Astrocyte (in vitro differentiated cells and primary cell): ENCODE results near the gene REPIN1. TPM values are rescaled to one million over a fixed set of nuclear protein-coding genes. Genes with fewer than 3 reads are reported as not detected.

Experiments
- DNase-seq: peaks from one replicate; pipeline ENCODE4 v3.0.0-alpha.2; 2010; ENCODE audit warnings: low read depth
- FAIRE-seq: peaks from 2 replicates; lab custom pipeline; 2011; peaks lifted over from hg19 to GRCh38; lab: Jason Lieb, UNC
- H2AFZ ChIP-seq: 2 replicates; pipeline ENCODE4 v1.6.0; 2012; ENCODE audit warnings: low read depth, low read length, inconsistent platforms
- H3K27ac ChIP-seq: 2 replicates; pipeline ENCODE4 v1.5.1; 2011; ENCODE audit warnings: low read depth, low read length, inconsistent platforms
- H3K27me3 ChIP-seq: 2 replicates; pipeline ENCODE4 v1.6.0; 2011; ENCODE audit warnings: low read length, inconsistent platforms; ENCODE audit not compliant: insufficient read depth
- H3K36me3 ChIP-seq: 2 replicates; pipeline ENCODE4 v1.5.1; 2011; ENCODE audit warnings: low read length, inconsistent platforms; ENCODE audit not compliant: insufficient read depth
- H3K4me1 ChIP-seq: 2 replicates; pipeline ENCODE4 v1.5.1; 2011; ENCODE audit warnings: low read length, inconsistent platforms; ENCODE audit not compliant: insufficient read depth
- H3K4me2 ChIP-seq: 2 replicates; pipeline ENCODE4 v1.6.0; 2012; ENCODE audit warnings: low read length, inconsistent platforms
- H3K4me3 ChIP-seq: 2 replicates; pipeline ENCODE4 v1.5.1; 2011; ENCODE audit warnings: low read depth, mild to moderate bottlenecking, low read length, inconsistent platforms; ENCODE audit not compliant: insufficient read depth
- H3K79me2 ChIP-seq: 2 replicates; pipeline ENCODE4 v1.6.0; 2012; ENCODE audit warnings: mild to moderate bottlenecking, low read length, inconsistent platforms; ENCODE audit not compliant: insufficient read depth
- H3K9ac ChIP-seq: 2 replicates; pipeline ENCODE4 v1.6.0; 2012; ENCODE audit warnings: mild to moderate bottlenecking, low read length, inconsistent platforms
- H3K9me3 ChIP-seq: 2 replicates; pipeline ENCODE4 v1.5.1; 2012; ENCODE audit warnings: low read depth, mild to moderate bottlenecking, low read length, inconsistent platforms; ENCODE audit not compliant: insufficient read depth
- H4K20me1 ChIP-seq: 2 replicates; pipeline ENCODE4 v1.6.0; 2012; ENCODE audit warnings: low read length, inconsistent platforms; ENCODE audit not compliant: insufficient read depth
- H3K27ac Mint-ChIP-seq: one replicate; pipeline ENCODE4 v1.8.0; 2021; ENCODE audit warnings: mild to moderate bottlenecking, mixed read lengths; ENCODE audit not compliant: unreplicated experiment
- H3K27me3 Mint-ChIP-seq: one replicate; pipeline ENCODE4 v1.8.0; 2021; ENCODE audit warnings: low read depth, mixed read lengths; ENCODE audit not compliant: unreplicated experiment
- H3K36me3 Mint-ChIP-seq: one replicate; pipeline ENCODE4 v1.8.0; 2021; ENCODE audit warnings: low read depth, mixed read lengths; ENCODE audit not compliant: unreplicated experiment
- H3K4me1 Mint-ChIP-seq: one replicate; pipeline ENCODE4 v1.8.0; 2021; ENCODE audit warnings: low read depth, mixed read lengths; ENCODE audit not compliant: unreplicated experiment
- H3K4me3 Mint-ChIP-seq: one replicate; pipeline ENCODE4 v1.8.0; 2021; ENCODE audit warnings: mild to moderate bottlenecking, moderate library complexity, mixed read lengths; ENCODE audit not compliant: unreplicated experiment
- H3K9me3 Mint-ChIP-seq: one replicate; pipeline ENCODE4 v1.8.0; 2021; ENCODE audit warnings: mild to moderate bottlenecking, mixed read lengths; ENCODE audit not compliant: unreplicated experiment
- EZH2 ChIP-seq: IDR thresholded peaks from 2 replicates; pipeline ENCODE4 v1.6.1; 2012; ENCODE audit warnings: mild to moderate bottlenecking, low read length, inconsistent platforms; ENCODE audit not compliant: insufficient read depth
- total RNA-seq: library from RNA; stranded (reverse); gene quantifications from 2 replicates; pipeline ENCODE4 v1.2.1, GENCODE V29; 2021
- TF ChIP-seq, protein P1 (sequence below): IDR thresholded peaks from 2 replicates; pipeline ENCODE4 v1.5.1; 2011; ENCODE audit warnings: low read depth, mild to moderate bottlenecking, inconsistent platforms, low read length, moderate library complexity; ENCODE audit not compliant: insufficient read depth

REPIN1 gene
- total RNA-seq, 1 donor from 2014 or later = 95.3 TPM

DNA sequence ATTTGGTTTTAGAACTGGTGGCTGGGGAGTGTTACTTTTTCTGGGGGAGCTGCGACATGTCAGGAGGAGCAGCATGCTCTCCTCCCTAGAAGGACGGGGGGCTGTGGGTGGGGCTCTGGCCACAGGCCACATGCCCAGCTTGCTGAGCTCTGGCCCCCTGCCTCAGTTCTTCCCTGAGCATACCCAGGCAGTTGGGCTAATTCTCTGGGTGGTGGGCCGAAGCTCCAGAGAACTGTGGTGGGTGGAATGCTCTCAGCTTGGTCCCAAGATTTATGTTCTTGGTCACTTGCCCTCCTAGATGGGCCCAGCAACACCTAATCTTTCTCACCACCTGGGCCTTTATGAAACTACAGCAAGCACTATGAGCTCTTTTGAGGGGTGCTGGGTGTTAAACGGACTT lies 5.4 kb downstream of the REPIN1 start:
- no peak overlapping the region for H3K4me3 ChIP-seq
- FAIRE-seq (no peak), DNase-seq (no peak)
- no peak overlapping the region for H2AFZ ChIP-seq
- H3K9me3 ChIP-seq = no peaks in the 10 kb centered on the region
- H3K4me2 ChIP-seq = no peak overlapping the region
- H3K27me3 ChIP-seq = no peaks in the 10 kb centered on the region
- H4K20me1 ChIP-seq = peaks cover 18% of the 10 kb centered on the region
- no peak overlapping the region for H3K27ac Mint-ChIP-seq
- no peaks in the 10 kb centered on the region for H3K9me3 Mint-ChIP-seq
- peaks cover 30% of the 10 kb centered on the region for H3K4me1 Mint-ChIP-seq
- peaks cover 40% of the 10 kb centered on the region for H3K79me2 ChIP-seq
- TF ChIP-seq EZH2 = no peak
- TF ChIP-seq, protein P1, sequence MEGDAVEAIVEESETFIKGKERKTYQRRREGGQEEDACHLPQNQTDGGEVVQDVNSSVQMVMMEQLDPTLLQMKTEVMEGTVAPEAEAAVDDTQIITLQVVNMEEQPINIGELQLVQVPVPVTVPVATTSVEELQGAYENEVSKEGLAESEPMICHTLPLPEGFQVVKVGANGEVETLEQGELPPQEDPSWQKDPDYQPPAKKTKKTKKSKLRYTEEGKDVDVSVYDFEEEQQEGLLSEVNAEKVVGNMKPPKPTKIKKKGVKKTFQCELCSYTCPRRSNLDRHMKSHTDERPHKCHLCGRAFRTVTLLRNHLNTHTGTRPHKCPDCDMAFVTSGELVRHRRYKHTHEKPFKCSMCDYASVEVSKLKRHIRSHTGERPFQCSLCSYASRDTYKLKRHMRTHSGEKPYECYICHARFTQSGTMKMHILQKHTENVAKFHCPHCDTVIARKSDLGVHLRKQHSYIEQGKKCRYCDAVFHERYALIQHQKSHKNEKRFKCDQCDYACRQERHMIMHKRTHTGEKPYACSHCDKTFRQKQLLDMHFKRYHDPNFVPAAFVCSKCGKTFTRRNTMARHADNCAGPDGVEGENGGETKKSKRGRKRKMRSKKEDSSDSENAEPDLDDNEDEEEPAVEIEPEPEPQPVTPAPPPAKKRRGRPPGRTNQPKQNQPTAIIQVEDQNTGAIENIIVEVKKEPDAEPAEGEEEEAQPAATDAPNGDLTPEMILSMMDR = no peak
- peaks cover 6% of the 10 kb centered on the region for H3K36me3 ChIP-seq
- peaks cover 9% of the 10 kb centered on the region for H3K36me3 Mint-ChIP-seq
- H3K27ac ChIP-seq = no peak overlapping the region
- peaks cover 31% of the 10 kb centered on the region for H3K4me1 ChIP-seq
- no peaks in the 10 kb centered on the region for H3K27me3 Mint-ChIP-seq
- H3K4me3 Mint-ChIP-seq = no peak overlapping the region
- no peak overlapping the region for H3K9ac ChIP-seq

DNA sequence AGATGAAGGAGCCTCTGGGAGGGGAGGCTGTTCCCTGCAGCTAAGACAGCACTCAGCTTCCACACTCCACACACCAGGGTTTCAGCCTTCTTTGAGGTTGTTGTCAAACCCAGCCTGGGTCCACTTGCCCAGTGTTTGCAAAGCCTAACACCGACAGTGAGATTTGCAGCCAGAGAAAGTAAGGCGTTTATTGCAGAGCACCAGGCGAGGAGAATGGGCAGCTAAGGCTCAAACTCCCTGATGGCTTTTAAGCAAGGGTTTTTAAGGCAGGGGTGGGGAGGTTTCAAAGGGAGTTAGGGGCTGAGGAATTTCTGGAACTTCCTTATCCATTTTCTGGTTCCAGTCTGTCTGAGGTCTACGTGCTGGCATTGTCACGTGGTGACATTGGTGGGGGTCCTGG lies 5.8 kb downstream of the REPIN1 start:
- Mint-ChIP-seq H3K9me3 (no peaks in the 10 kb centered on the region), H3K4me1 (peaks cover 30% of the 10 kb centered on the region), H3K27ac (no peak overlapping the region), H3K4me3 (no peak overlapping the region), H3K27me3 (no peaks in the 10 kb centered on the region), H3K36me3 (peaks cover 9% of the 10 kb centered on the region)
- Histone ChIP-seq H3K9me3 (no peaks in the 10 kb centered on the region), H3K79me2 (peaks cover 35% of the 10 kb centered on the region), H3K27ac (no peak overlapping the region), H3K27me3 (no peaks in the 10 kb centered on the region), H3K9ac (no peak overlapping the region), H3K4me3 (no peak overlapping the region), H3K4me2 (no peak overlapping the region), H3K4me1 (peaks cover 29% of the 10 kb centered on the region), H4K20me1 (peaks cover 18% of the 10 kb centered on the region), H2AFZ (no peak overlapping the region), H3K36me3 (peaks cover 6% of the 10 kb centered on the region)
- no peak for FAIRE-seq
- DNase-seq = no peak
- TF ChIP-seq EZH2 = no peak

DNA sequence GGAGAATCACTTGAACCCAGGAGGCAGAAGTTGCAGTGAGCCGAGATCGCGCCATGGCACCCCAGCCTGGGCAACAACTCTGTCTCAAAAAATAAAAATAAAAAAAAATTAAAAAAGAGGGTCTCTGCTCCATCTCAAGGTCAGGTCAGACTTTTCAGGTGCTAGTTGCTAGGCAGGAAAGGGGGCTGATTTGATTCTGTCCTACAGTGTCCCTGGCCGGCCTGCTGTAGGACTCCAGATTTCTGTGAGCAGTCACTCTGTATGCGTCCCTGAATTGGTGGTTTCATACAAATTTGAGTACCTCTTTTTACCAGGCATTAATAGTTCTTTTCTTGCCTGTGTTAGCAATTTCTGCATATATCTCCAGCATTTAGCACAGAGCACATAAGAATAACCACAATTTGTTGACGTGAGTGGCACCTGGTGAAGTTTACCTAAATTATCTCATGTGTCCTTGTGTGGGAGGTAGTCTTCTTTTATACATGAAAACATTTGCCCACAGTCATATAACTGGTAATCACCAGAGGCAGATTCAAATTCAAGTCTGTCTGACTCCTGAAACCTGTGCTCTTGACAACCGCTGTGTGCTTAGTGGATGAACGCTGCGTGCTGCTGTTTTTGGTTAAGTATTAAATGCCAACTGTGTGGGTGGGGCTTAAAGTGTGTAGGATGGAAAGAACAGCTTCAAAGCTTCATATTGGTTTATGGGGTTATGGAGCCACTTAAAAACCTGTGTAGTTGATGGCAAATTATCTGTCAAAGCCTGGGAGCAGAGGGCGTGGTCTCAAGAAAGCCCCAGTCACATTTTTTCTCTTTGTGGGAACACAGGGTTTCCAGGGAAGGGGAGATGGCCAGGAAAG lies 7.3 kb downstream of the REPIN1 start:
- no peak overlapping the region for H3K27ac ChIP-seq
- H3K27me3 Mint-ChIP-seq = no peaks in the 10 kb centered on the region
- peaks cover 27% of the 10 kb centered on the region for H3K4me1 Mint-ChIP-seq
- H3K27me3 ChIP-seq = no peaks in the 10 kb centered on the region
- H3K4me3 Mint-ChIP-seq = no peak overlapping the region
- no peak for TF ChIP-seq EZH2
- H3K9me3 ChIP-seq = no peaks in the 10 kb centered on the region
- peaks cover 15% of the 10 kb centered on the region for H4K20me1 ChIP-seq
- H3K36me3 Mint-ChIP-seq = peaks cover 9% of the 10 kb centered on the region
- peaks cover 19% of the 10 kb centered on the region for H3K4me1 ChIP-seq
- no peak overlapping the region for H3K9ac ChIP-seq
- H2AFZ ChIP-seq = no peak overlapping the region
- H3K9me3 Mint-ChIP-seq = no peaks in the 10 kb centered on the region
- FAIRE-seq (no peak), DNase-seq (no peak)
- H3K4me3 ChIP-seq = no peak overlapping the region
- peaks cover 37% of the 10 kb centered on the region for H3K79me2 ChIP-seq
- no peak overlapping the region for H3K4me2 ChIP-seq
- no peak overlapping the region for H3K27ac Mint-ChIP-seq
- H3K36me3 ChIP-seq = peaks cover 6% of the 10 kb centered on the region
